PC-3 (cell line): ENCODE results near the gene HDGFL2.

Source experiments
- CTCF ChIP-seq: fragments of 300-600 bp; sonication (generic); conservative IDR thresholded peaks from 2 replicates; pipeline ENCODE4 v1.5.1; 2017; ENCODE audit warnings: antibody characterized with exemption, low read depth, mild to moderate bottlenecking, low read length
- EZH2 ChIP-seq: fragments of 300-600 bp; sonication (generic); IDR thresholded peaks from one replicate; pipeline ENCODE4 v1.6.1; 2017; ENCODE audit warnings: antibody characterized with exemption, mild to moderate bottlenecking, low read length; ENCODE audit not compliant: unreplicated experiment
- EZH2phosphoT487 ChIP-seq: fragments of 300-600 bp; sonication (generic); IDR thresholded peaks from 2 replicates; pipeline ENCODE4 v1.6.1; 2018; ENCODE audit warnings: mild to moderate bottlenecking, antibody characterized with exemption, low read length, borderline replicate concordance

GRCh38 chr19:4448147-4448985 lies 23.7 kb upstream of the HDGFL2 start:
- TF ChIP-seq CTCF: no peak
- no peak for TF ChIP-seq EZH2
- no peak for TF ChIP-seq EZH2phosphoT487
